Measurements from ENCODE around the gene ZSWIM3. TPM values are rescaled to one million over a fixed set of nuclear protein-coding genes. Genes with fewer than 3 reads are reported as not detected.

Gene ZSWIM3
- total and polyA plus RNA-seq, 2 of the 13 experiments (the other 11 are each of a cell fraction or from before 2014, with no cell fraction given): 5.2 to 5.8 TPM

DNA sequence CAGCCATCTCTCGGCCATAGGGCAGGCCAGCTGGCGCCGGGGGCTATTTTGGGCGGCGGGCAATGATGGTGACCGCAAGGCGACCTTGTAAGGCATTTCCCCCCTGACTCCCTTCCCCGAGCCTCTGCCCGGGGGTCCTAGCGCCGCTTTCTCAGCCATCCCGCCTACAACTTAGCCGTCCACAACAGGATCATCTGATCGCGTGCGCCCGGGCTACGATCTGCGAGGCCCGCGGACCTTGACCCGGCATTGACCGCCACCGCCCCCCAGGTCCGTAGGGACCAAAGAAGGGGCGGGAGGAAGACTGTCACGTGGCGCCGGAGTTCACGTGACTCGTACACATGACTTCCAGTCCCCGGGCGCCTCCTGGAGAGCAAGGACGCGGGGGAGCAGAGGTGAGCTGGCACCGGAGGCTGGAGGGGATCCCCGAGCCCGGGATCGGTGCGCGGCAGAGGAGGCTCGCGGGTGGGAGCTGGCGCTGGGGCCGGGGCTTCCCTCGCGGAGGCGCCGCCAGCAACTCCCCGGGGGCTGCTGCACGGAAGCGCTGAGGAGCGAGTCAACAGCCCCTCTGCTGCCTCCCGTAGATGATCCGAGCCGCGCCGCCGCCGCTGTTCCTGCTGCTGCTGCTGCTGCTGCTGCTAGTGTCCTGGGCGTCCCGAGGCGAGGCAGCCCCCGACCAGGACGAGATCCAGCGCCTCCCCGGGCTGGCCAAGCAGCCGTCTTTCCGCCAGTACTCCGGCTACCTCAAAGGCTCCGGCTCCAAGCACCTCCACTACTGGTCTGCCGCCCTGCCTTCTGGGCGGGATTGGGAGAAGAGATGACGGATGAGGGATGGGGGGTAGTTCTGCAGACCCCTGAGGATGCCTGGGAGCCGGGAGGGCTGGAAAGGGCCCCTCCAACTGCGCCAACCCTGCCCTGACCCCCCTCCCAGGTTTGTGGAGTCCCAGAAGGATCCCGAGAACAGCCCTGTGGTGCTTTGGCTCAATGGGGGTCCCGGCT lies 33.9 kb downstream of the ZSWIM3 start, which contains the start of the genes CTSA and NEURL2 (continued):
- TF ChIP-seq GZF1 (CRISPR knock-in tag; IDR thresholded peaks at IDR 0.05) (peak; percentile 96), ZNF343 (CRISPR knock-in tag; IDR thresholded peaks at IDR 0.05) (peak; percentile 99), CBX1 (IDR thresholded peaks at IDR 0.05; ENCODE audit: low read depth) (peak; percentile 99), SALL1 (CRISPR knock-in tag; IDR thresholded peaks at IDR 0.05) (peak; percentile 100), PTBP1 (IDR thresholded peaks at IDR 0.05; ENCODE audit: low read depth, low read length, poor library complexity, severe bottlenecking) (peak; percentile 77), SP4 (CRISPR knock-in tag; IDR thresholded peaks at IDR 0.05) (peak; percentile 96), CHD4 (IDR thresholded peaks at IDR 0.05; ENCODE audit: borderline replicate concordance, low read length) (no peak), ZNF672 (CRISPR knock-in tag; IDR thresholded peaks at IDR 0.05) (peak; percentile 96; the same call in 1 of the 2 replicates), PRMT3 (CRISPR knock-in tag; IDR thresholded peaks at IDR 0.05; ENCODE audit: borderline replicate concordance, low read depth) (peak; percentile 99), ZNF317 (CRISPR knock-in tag; IDR thresholded peaks at IDR 0.05) (peak; percentile 89), ZFP36 (IDR thresholded peaks at IDR 0.05; ENCODE audit: borderline replicate concordance, low read depth, low read length, partially characterized antibody) (no peak), AGO1 (IDR thresholded peaks at IDR 0.05; ENCODE audit: low read depth, low read length, poor library complexity, severe bottlenecking) (peak; percentile 78), ZNF780A (CRISPR knock-in tag; IDR thresholded peaks at IDR 0.05) (peak; percentile 99), GLI4 (CRISPR knock-in tag; IDR thresholded peaks at IDR 0.05; ENCODE audit: borderline replicate concordance) (peak; percentile 63; the same call in 1 of the 2 replicates), PAF1 (CRISPR knock-in tag; IDR thresholded peaks at IDR 0.05) (no peak), ZNF333 (CRISPR knock-in tag; IDR thresholded peaks at IDR 0.05; ENCODE audit: borderline replicate concordance) (peak; percentile 94; the same call in 1 of the 2 replicates), CREM (IDR thresholded peaks at IDR 0.05) (peak; percentile 88), CREM (CRISPR knock-in tag; IDR thresholded peaks at IDR 0.05) (no peak), ZNF501 (CRISPR knock-in tag; IDR thresholded peaks at IDR 0.05) (peak; percentile 92)
- TF ChIP-seq, protein P1, sequence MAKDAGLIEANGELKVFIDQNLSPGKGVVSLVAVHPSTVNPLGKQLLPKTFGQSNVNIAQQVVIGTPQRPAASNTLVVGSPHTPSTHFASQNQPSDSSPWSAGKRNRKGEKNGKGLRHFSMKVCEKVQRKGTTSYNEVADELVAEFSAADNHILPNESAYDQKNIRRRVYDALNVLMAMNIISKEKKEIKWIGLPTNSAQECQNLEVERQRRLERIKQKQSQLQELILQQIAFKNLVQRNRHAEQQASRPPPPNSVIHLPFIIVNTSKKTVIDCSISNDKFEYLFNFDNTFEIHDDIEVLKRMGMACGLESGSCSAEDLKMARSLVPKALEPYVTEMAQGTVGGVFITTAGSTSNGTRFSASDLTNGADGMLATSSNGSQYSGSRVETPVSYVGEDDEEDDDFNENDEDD (CRISPR knock-in tag; IDR thresholded peaks at IDR 0.05; ENCODE audit: borderline replicate concordance): peak; percentile 99
- TF ChIP-seq, protein P2, sequence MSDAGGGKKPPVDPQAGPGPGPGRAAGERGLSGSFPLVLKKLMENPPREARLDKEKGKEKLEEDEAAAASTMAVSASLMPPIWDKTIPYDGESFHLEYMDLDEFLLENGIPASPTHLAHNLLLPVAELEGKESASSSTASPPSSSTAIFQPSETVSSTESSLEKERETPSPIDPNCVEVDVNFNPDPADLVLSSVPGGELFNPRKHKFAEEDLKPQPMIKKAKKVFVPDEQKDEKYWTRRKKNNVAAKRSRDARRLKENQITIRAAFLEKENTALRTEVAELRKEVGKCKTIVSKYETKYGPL (CRISPR knock-in tag; IDR thresholded peaks at IDR 0.05): peak; percentile 88; the same call in 1 of the 2 replicates
- TF ChIP-seq, protein P3, sequence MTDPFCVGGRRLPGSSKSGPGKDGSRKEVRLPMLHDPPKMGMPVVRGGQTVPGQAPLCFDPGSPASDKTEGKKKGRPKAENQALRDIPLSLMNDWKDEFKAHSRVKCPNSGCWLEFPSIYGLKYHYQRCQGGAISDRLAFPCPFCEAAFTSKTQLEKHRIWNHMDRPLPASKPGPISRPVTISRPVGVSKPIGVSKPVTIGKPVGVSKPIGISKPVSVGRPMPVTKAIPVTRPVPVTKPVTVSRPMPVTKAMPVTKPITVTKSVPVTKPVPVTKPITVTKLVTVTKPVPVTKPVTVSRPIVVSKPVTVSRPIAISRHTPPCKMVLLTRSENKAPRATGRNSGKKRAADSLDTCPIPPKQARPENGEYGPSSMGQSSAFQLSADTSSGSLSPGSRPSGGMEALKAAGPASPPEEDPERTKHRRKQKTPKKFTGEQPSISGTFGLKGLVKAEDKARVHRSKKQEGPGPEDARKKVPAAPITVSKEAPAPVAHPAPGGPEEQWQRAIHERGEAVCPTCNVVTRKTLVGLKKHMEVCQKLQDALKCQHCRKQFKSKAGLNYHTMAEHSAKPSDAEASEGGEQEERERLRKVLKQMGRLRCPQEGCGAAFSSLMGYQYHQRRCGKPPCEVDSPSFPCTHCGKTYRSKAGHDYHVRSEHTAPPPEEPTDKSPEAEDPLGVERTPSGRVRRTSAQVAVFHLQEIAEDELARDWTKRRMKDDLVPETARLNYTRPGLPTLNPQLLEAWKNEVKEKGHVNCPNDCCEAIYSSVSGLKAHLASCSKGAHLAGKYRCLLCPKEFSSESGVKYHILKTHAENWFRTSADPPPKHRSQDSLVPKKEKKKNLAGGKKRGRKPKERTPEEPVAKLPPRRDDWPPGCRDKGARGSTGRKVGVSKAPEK (CRISPR knock-in tag; IDR thresholded peaks at IDR 0.05; ENCODE audit: borderline replicate concordance): no peak; the same call in none of the 2 replicates
- TF ChIP-seq, protein P4, sequence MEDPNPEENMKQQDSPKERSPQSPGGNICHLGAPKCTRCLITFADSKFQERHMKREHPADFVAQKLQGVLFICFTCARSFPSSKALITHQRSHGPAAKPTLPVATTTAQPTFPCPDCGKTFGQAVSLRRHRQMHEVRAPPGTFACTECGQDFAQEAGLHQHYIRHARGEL (CRISPR knock-in tag; IDR thresholded peaks at IDR 0.05): peak; percentile 92

All from HepG2 (cell line).